NCI-H2107 (cell line): ENCODE data around the gene BCKDHA.
"Not testable (repeated sequence)": the region's sequence is repeated elsewhere in the genome, so short reads cannot be mapped to it uniquely, and the experiment has no call there.

Source experiments
- DNase-seq: peaks from one replicate; lab custom pipeline; 2025; lab: John Stamatoyannopoulos, UW

The BCKDHA gene

DNA sequence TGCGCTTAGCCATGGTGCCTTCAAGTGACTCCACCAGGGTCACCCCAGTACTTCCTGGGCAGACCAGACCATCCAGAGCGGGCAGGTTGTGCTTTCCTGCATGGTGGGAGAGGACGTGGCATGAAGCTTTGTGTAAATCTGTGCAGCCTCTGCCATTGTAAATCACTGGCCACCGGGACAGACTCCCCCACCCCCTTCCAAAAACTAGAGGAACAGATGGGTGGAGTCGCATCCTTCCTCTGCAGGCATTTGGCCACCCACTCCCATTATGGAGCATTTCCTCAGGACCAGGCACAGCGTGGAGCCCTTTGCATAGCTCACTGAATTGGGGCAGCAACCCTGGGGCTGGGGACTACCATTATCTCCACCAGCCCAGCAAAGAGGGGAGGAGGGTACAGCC lies 8.2 kb downstream of the BCKDHA start:
- no peak for DNase-seq

DNA sequence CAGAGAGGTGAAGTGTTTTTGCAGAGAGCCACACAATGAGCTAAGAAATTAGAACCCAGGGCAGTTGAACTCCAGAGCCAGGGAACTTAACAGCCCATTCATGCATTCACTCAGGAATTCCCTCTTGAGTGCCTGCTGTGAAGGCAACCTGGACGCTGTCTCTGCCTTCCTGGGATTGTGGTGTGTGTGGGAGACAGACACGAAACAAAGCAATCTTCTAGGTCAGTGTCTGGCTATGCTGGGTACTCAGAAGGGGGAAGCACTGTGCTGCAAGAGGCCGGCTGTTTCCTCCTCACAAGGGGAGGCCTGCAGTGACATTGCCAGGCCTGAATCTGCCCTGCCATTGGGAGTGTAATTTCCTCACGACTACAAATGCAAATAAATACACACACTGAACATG lies 9.7 kb downstream of the BCKDHA start:
- DNase-seq = no peak

DNA sequence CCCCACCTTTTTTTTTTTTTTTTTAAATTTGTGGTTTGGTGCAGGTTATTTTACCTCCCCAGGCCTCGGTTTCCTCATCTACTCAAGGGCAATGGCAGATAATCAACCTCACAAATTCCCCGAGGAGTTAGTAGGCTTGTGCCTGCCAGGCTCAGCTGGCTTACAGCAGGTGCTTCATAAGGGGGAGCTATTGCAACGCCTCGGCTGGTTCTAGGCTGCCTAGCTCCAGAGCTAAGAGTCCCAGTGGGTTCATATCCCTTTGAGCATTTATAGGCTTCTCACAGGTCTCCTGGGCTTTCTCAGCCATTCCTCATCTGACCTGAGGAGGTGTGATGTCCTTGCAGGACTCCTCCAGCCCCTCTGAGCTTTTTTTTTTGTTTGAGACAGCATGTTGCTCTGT lies 10.6 kb downstream of the BCKDHA start:
- DNase-seq = peak; percentile 37

DNA sequence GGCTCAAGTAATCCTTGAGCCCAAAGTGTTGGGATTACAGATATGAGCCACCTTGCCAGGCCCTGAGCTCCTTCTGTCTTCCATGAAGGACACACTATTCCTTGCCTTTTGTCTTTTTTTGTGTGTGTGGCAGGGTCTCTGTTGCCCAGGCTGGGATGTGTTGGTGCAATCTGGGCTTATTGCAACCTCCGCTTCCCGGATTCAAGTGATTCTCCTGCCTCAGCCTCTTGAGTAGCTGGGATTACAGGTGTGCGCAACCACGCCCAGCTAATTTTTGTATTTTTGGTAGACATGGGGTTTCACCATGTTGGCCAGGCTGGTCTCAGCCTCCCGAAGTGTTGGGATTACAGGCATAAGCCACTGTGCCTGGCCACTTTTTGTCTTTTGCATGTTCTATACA lies 11.2 kb downstream of the BCKDHA start:
- DNase-seq = not testable (repeated sequence)

DNA sequence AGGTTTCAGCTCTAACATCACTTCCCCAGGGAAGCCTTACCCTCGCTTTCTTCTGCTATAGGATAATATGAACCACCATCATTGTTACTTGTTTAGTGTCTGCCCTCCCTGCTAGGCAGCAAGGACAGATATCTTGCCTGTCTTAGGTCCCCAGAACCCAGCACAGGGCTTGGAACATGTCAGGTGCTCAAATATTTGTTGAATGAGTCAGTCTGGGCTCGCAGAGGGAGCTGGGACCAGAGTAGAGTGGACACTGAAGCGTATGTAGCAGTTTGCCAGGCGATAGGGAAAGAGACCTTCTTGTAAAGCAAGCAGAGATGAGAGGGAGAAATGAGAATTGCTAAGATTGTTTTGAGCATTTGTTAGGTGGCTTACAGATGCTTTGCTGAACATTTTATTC lies 11.7 kb downstream of the BCKDHA start:
- DNase-seq = no peak

DNA sequence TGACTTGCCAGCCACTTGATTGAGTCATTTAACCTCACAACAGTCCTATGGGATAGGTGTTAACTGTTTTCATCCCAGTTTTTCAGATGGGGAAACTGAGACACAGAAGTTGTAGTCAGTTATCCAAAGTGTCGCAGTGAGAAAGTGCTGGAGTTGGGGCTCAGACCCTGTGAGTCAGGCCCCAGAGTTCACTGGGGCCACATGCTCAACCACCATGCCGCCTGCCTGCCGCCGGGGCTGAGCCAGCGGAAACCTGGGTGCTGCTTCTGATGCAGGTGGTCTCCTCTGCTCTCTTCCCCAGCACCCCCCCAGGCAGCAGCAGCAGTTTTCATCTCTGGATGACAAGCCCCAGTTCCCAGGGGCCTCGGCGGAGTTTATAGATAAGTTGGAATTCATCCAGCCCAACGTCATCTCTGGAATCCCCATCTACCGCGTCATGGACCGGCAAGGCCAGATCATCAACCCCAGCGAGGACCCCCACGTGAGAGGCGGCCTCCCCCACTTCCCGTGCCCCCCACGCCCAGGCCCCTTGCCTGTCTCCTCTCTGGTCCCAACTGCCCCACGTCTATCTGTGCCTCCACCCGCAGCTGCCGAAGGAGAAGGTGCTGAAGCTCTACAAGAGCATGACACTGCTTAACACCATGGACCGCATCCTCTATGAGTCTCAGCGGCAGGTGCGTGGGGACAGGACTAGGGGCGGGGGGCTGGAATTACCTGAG lies 12.9 kb downstream of the BCKDHA start:
- no peak for DNase-seq

DNA sequence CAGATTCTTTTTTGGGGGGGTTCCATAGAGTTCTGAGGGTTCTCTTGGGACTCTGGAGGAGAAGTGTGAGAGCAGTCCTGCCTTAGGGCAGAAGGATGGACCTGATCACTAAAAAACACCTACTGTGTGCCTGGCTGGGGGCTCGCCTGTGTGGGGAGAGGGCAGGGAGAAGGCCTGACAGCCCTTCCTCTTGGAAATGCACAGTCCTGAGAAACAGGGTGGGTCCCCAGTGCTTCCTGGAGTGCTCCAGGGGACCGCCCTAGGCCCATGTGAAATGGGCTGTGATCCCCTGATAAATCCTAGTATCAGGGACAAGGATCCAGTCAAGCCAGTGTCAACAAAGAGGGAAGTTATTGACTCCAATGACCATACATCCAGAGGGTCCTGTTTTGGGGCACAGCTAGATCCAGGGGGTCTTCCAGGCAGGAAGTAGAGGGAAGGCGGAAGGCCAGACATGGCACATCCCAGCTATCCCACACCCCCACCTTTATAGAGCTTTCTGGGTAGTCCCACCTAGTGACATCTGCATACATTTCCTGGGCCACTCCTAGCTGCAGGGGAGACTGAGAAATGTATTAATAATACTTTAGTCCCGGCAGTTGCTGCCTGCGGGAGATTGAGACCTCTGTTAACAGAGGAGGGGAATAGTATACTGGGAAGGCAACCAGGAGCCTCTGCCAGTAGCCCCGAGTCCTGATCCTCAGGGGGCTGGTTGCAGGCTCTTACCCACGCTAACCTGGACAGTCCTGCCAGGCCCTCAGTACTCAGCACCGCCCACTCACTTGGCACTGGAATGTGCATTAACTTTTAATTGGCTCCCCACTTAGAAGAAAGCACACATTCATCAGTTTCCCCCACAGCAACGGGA lies 13.7 kb downstream of the BCKDHA start:
- DNase-seq = no peak

DNA sequence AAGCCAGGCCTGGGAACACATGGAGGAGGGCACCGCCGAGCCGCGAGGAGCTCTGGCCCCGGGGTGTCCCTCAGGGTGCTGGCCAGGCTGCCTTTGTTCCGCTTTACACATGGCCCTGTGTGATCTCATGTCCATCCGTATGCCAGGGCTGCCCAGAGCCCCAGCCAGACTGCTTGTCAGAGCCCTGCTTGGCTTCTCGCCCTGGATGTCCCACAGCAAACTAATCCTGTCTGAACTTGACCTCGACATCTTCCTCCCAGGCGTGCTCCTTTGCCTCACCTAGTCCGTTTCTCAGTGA lies 14.3 kb downstream of the BCKDHA start:
- no peak for DNase-seq

DNA sequence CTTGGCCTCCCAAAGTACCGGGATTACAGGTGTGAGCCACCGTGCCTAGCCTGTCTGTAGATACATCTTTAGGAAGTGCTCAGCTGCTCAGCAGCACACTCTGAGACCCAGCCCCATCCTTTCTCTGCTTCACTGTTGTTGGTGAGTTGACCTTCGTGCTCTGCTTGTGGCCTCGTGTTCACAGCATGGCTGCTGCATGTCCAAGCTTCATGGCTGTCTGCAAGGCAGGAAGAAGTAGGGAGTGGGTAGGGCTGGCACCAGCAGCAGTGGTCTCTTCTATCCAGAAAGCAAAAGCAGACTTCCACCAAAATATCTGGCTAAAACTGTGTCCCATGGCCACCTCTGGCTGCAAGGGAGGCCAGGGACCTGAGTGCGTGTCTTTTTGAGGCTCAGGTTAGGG lies 15.3 kb downstream of the BCKDHA start:
- DNase-seq = no peak

DNA sequence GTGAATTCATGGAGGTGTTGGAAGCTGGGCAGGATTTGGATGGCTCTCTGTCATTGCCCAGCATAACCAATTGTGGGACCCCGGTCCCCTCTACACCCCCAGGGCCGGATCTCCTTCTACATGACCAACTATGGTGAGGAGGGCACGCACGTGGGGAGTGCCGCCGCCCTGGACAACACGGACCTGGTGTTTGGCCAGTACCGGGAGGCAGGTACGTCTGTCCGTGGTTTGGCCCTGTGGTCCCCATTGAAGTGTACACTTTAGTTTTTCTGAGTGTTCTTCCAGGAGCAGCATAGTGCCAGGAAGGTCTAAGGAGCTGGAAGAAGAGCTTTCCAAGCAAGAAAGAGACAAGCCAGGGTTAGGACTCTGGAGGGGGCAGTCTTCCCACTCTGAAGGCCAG lies 16.3 kb downstream of the BCKDHA start:
- no peak for DNase-seq

DNA sequence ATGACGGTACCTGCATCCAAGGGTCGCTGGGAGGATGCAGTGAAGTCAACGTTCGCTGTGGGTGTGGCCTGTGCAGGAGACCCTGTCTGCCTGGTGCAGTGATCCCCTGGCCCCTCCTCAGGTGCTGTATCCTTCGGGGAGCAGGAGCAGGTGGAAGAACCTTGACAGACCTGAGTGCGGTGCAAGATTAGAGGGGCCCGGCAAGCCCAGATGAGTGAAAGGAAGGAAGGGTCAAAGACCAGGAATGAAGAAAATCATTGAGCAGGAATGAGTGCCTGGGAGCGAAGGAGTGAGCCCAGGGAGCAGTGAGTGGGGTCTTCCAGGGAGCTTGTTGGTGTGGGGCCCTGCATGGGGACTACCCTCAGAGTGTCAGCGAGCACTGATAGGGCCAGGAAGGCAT lies 16.8 kb downstream of the BCKDHA start:
- no peak for DNase-seq

DNA sequence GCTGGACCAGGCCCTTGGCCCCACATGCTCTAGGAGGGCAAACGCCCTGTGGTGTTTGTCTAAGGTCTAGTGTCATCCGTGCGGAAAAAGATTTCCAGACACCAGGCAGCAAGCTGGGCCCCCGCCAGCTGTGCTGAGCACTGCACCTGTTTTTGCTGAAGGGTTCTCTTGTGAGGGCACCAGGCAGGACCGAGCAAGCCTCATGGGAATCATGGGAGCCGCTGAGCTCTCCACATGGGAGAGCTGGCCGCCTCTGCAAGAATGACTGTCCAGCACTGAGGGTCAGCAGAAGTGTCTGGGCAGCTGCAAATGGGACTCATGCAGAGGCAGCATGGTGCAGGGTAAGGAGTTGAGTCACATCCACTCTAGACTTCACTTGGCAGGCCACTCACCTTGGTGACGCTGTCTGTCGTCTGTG lies 17.5 kb downstream of the BCKDHA start:
- DNase-seq = peak; percentile 37

DNA sequence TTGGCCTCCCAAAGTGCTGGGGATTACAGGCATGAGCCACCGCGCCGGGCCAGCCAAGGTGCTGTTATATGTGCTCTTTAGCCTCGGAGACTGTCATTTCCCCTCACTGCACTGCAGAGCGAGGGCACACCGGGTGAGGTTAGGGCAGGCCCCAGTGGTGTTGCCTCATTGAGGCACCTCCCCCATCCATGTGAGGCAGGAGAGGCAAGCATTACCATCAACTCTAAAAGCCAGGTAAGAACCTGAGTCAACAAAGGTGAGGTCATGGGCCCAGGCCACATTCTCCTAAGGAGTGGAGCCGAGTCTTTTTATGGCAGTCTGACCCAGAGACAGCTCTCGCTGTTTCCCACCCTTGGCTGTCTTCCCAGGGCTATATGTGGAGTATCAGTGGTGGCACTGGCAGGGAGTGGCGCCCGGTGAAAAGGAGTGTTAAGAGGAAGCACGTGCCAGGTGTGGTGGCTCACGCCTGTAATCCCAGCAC lies 18.6 kb downstream of the BCKDHA start:
- no peak for DNase-seq

DNA sequence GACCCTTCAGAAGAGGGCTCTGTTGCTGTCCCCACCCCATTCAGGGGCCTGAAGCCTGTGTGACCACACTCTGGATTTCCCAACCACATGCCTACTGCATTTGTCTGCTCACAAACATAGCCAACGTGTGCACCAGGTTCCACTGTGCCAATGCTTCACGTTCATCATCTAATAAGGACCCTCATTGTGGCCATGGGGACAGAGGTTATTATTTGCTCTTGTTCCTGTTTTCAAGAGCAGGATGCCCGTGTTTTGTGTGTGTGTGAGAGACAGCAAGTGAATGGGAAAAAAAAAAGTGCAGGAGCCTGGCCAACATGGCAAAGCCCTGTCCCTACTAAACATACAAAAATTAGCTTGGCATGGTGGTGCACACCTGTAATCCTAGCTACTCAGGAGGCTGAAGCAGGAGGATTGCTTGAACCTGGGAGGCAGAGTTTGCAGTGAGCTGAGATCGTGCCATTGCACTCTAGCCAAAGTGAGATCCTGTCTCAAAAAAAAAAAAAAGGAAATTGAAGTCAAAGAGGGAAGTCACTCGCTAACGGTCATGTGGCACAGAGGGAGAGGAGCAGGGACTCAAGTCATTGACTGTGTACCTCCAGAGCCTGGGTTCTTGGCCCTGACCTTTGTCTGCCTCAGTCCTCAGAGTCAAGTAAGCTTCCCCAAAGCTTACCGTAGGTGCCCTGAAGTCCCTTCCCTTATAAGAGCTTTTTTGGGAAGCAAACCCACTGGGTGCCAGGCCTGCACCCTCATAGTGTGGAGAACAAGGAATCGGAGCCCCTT lies 22.7 kb downstream of the BCKDHA start:
- DNase-seq = no peak

DNA sequence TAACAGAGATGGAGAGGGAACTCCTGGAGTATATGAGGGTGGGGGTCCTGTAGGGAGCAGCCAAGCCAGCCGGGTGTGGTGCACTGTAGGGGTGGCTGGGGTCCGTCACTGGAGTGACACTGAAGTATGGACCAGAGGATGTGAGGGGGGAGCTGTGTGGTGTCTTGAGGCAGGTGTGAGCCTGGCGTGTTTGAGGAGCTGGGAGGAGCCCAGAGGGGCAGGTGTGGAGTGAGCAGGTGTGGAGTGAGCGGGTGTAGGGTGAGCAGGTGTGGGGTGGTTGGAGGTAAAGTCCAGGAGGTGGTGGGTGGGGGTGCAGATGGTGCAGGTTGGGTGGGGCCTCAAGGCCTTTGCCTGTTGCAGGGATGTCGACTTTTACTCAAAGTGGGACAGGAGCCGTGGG lies 23.7 kb downstream of the BCKDHA start:
- DNase-seq = peak; percentile 42

DNA sequence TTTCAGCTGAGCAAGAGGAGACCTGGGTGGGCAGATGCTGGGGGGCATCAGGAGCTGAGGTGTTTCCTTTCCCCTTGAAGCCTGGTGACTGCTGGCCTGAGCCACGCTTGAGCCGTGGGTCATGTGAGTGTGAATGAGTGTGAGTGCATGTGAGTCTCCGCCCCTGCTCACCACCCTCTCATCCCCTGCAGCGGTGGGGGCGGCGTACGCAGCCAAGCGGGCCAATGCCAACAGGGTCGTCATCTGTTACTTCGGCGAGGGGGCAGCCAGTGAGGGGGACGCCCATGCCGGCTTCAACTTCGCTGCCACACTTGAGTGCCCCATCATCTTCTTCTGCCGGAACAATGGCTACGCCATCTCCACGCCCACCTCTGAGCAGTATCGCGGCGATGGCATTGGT lies 24.4 kb downstream of the BCKDHA start:
- DNase-seq = no peak

DNA sequence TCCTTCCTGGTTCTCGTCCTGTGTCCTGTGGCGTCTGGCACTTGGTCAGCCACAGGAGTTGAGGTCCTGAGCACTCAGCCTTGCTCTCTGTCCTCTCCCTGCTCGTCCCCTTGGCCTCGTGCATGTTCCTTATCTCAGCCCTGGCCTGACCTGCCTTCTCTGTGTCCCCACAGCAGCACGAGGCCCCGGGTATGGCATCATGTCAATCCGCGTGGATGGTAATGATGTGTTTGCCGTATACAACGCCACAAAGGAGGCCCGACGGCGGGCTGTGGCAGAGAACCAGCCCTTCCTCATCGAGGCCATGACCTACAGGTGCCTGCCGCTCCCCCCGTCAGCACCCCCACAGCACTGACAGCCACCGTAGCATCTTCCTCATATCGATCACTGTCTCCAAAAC lies 24.8 kb downstream of the BCKDHA start:
- no peak for DNase-seq

DNA sequence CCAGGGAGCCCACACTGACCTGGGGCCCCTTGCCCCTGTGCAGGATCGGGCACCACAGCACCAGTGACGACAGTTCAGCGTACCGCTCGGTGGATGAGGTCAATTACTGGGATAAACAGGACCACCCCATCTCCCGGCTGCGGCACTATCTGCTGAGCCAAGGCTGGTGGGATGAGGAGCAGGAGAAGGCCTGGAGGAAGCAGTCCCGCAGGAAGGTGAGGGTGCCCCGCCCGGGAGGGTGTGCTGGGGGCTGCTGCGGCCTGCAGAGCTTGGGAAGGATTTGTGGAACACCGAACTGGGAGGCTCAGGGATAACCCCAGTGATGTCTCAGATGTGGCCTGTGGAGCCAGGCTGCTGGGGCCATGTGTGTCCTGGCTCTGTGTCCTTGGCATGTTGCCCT lies 25.3 kb downstream of the BCKDHA start:
- DNase-seq = no peak

DNA sequence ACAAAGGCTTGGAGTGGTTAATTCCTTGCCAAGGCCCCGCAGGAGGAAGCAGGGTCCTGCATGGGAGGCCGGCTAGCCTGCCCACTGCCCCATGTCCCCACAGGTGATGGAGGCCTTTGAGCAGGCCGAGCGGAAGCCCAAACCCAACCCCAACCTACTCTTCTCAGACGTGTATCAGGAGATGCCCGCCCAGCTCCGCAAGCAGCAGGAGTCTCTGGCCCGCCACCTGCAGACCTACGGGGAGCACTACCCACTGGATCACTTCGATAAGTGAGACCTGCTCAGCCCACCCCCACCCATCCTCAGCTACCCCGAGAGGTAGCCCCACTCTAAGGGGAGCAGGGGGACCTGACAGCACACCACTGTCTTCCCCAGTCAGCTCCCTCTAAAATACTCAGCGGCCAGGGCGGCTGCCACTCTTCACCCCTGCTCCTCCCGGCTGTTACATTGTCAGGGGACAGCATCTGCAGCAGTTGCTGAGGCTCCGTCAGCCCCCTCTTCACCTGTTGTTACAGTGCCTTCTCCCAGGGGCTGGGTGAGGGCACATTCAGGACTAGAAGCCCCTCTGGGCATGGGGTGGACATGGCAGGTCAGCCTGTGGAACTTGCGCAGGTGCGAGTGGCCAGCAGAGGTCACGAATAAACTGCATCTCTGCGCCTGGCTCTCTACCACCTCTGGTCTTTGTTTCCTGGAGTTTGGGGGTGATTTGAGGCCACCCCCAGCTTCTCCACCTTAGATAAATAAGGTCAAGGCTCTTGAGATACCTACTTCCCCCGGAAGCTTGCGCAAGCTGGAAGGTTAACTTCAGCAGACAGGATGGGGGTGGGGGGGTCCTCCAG lies 26.9 kb downstream of the BCKDHA start:
- DNase-seq = no peak

DNA sequence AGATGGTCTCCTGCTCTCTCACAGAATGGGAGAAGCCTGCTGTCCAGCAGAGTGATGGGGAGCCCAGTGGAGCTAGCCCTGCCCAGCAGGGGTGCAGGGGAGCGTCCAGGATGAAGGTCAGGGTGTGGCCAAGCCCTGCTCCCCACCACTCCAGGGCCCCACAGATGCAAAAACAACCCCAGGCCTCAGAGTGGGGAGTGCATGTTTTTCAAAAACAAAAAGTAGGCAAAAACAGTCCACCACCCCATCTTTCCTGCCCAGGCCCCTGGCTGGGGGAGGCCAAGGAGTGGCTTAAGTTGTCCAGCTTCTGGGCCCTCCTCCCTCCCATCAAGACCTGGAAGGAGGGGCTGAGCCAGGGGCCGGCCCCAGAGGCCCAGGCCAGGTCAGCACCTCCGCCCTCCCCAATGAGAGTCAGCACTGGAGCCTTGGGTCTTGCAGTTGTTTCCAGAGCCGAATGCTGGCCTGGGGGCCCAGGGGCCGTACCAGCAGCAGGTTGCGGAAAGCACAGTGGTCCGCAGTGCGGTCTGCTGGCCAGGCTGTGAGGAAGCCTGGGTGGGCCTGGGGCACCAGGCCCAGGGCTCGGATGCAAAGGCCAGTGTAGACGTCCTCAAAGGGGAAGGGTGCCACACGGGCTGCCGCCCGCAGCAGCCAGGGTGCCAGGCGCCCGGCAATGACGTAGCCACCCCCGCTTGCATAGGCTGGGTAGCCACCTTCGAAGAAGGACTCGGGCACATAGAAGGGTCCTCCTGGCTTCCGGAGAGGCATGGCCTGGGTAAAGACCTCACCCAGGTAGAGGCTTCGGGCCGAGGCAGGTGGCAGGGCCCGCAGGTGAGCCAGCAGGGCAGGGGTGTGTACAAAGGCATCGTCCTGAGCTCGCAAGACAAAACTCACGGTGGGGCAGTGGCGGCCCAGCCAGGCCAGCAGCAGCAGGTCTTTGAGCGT lies 27.8 kb downstream of the BCKDHA start:
- DNase-seq = no peak
